IMR-90 (cell line): ENCODE measurements around the gene C19orf85. TPM values are rescaled to one million over a fixed set of nuclear protein-coding genes. Genes with fewer than 3 reads are reported as not detected.

ENCODE experiments used
- ATAC-seq: fragments of 200-7000 bp; cut with Tn5 transposase; 2 replicates; pipeline ENCODE4 v1.9.1; 2020; ENCODE audit warnings: low read depth, mild to moderate bottlenecking, moderate library complexity
- BruUV-seq: library from RNA; stranded (reverse); fragments of 400-500 nt; replicated peaks from 2 replicates; lab custom pipeline; 2021; lab: Mats Ljungman, UMichigan
- CTCF ChIA-PET: fragments of 300-600 bp; formaldehyde crosslinking; extraction: SDS; loops from one replicate; lab custom pipeline; 2021; ENCODE audit warnings: antibody characterized with exemption; lab: Yijun Ruan, JAX
- POLR2A ChIA-PET: fragments of 300-600 bp; sonication (Branson Sonifier 250); formaldehyde crosslinking; loops from one replicate; lab custom pipeline; 2022; ENCODE audit warnings: antibody characterized with exemption; ENCODE audit not compliant: unreplicated experiment; lab: Charles Lee
- DNase-seq: peaks from one replicate; pipeline ENCODE4 v3.0.0; 2013
- H2AFZ ChIP-seq: replicated peaks from 2 replicates; pipeline ENCODE3; 2013; ENCODE audit warnings: low read length, mild to moderate bottlenecking; ENCODE audit not compliant: poor library complexity
- H2AK5ac ChIP-seq: 2 replicates; pipeline ENCODE4 v1.6.1; 2013; ENCODE audit warnings: low read depth, low read length, inconsistent platforms
- H2AK9ac ChIP-seq: replicated peaks from 2 replicates; pipeline ENCODE3; 2013; ENCODE audit warnings: mild to moderate bottlenecking, low read depth, low read length, moderate library complexity; ENCODE audit not compliant: poor library complexity
- H2BK120ac ChIP-seq: 2 replicates; pipeline ENCODE4 v1.6.1; 2013; ENCODE audit warnings: low read depth, low read length, inconsistent platforms
- H2BK15ac ChIP-seq: 3 replicates; pipeline ENCODE4 v1.6.1; 2013; ENCODE audit warnings: low read depth, low read length, inconsistent platforms
- H2BK20ac ChIP-seq: 2 replicates; pipeline ENCODE4 v1.6.1; 2013; ENCODE audit warnings: low read depth, mild to moderate bottlenecking, inconsistent platforms, low read length, moderate library complexity
- H2BK5ac ChIP-seq: 2 replicates; pipeline ENCODE4 v1.6.1; 2013; ENCODE audit warnings: mild to moderate bottlenecking, low read depth, low read length, inconsistent platforms; ENCODE audit not compliant: poor library complexity, severe bottlenecking
- H3K14ac ChIP-seq: replicated peaks from 2 replicates; pipeline ENCODE4 v1.6.1; 2013; ENCODE audit warnings: low read depth, low read length, inconsistent platforms
- H3K18ac ChIP-seq: 2 replicates; pipeline ENCODE4 v1.6.1; 2013; ENCODE audit warnings: low read depth, low read length, control low read depth
- H3K23ac ChIP-seq: 2 replicates; pipeline ENCODE4 v1.6.1; 2013; ENCODE audit warnings: low read depth, low read length, inconsistent platforms
- H3K27ac ChIP-seq: 2 replicates; pipeline ENCODE4 v1.5.1; 2013; ENCODE audit warnings: mild to moderate bottlenecking, control low read depth, low read length; ENCODE audit not compliant: insufficient read depth
- H3K27me3 ChIP-seq: 2 replicates; pipeline ENCODE4 v1.6.1; 2013; ENCODE audit warnings: low read length; ENCODE audit not compliant: control insufficient read depth, insufficient read depth
- H3K36me3 ChIP-seq: 2 replicates; pipeline ENCODE4 v1.6.1; 2013; ENCODE audit warnings: low read length, mixed read lengths; ENCODE audit not compliant: control insufficient read depth, insufficient read depth
- H3K4ac ChIP-seq: 2 replicates; pipeline ENCODE4 v1.6.1; 2013; ENCODE audit warnings: low read depth, low read length, inconsistent platforms
- H3K4me1 ChIP-seq: 2 replicates; pipeline ENCODE4 v1.6.1; 2013; ENCODE audit warnings: low read length, mixed read lengths; ENCODE audit not compliant: control insufficient read depth, insufficient read depth
- H3K4me2 ChIP-seq: 2 replicates; pipeline ENCODE4 v1.6.1; 2013; ENCODE audit warnings: low read depth, mild to moderate bottlenecking, control low read depth, low read length, moderate library complexity
- H3K4me3 ChIP-seq: 2 replicates; pipeline ENCODE4 v1.5.1; 2013; ENCODE audit warnings: low read depth, mild to moderate bottlenecking, control low read depth, low read length, moderate library complexity; ENCODE audit not compliant: insufficient read depth
- H3K56ac ChIP-seq: 2 replicates; pipeline ENCODE4 v1.6.1; 2013; ENCODE audit warnings: low read length, inconsistent platforms; ENCODE audit not compliant: insufficient read depth; ENCODE audit errors: extremely low read depth
- H3K79me1 ChIP-seq, 2 experiments: 2 replicates each; pipeline ENCODE4 v1.6.1; 2013; ENCODE audit warnings: low read length in 2 of 2, inconsistent platforms in 1 of 2, low read depth in 1 of 2
- H3K9ac ChIP-seq: 2 replicates; pipeline ENCODE4 v1.6.1; 2013; ENCODE audit warnings: low read depth, low read length, control low read depth
- H3K9me1 ChIP-seq: 2 replicates; pipeline ENCODE4 v1.6.1; 2013; ENCODE audit warnings: low read length, inconsistent platforms; ENCODE audit not compliant: insufficient read depth
- H3K9me3 ChIP-seq: 2 replicates; pipeline ENCODE4 v1.6.1; 2013; ENCODE audit warnings: low read length; ENCODE audit not compliant: control insufficient read depth, insufficient read depth
- H4K20me1 ChIP-seq: 2 replicates; pipeline ENCODE4 v1.6.1; 2013; ENCODE audit warnings: low read length, inconsistent platforms; ENCODE audit not compliant: insufficient read depth
- H4K5ac ChIP-seq: 2 replicates; pipeline ENCODE4 v1.6.1; 2013; ENCODE audit warnings: mild to moderate bottlenecking, low read depth, low read length, control low read depth
- H4K8ac ChIP-seq, 2 experiments: 2 replicates each; pipeline ENCODE4 v1.6.1; 2013; ENCODE audit warnings: low read depth in 2 of 2, low read length in 2 of 2, control low read depth in 1 of 2, inconsistent platforms in 1 of 2
- H4K91ac ChIP-seq: 2 replicates; pipeline ENCODE4 v1.6.1; 2013; ENCODE audit warnings: low read depth, low read length, inconsistent platforms; ENCODE audit not compliant: insufficient read depth
- MAZ ChIP-seq: IDR thresholded peaks from 2 replicates; pipeline ENCODE4 v1.6.1; 2012; ENCODE audit warnings: low read depth, mild to moderate bottlenecking, low read length, improper control_type of control experiment, moderate library complexity, borderline replicate concordance
- MXI1 ChIP-seq: IDR thresholded peaks from 2 replicates; pipeline ENCODE4 v1.6.1; 2012; ENCODE audit warnings: low read depth, mild to moderate bottlenecking, low read length, moderate library complexity, borderline replicate concordance
- POLR2A ChIP-seq: IDR thresholded peaks from 2 replicates; pipeline ENCODE4 v1.6.1; 2012; ENCODE audit warnings: mild to moderate bottlenecking, low read depth, low read length
- RFX5 ChIP-seq: IDR thresholded peaks from 2 replicates; pipeline ENCODE4 v1.8.0; 2012; ENCODE audit warnings: low read depth, mild to moderate bottlenecking, low read length, moderate library complexity
- WGBS, 2 experiments: methylation state at CpG; one replicate each; pipeline versions ENCODE4 v1.1.5 to v1.1.7; 2013; ENCODE audit warnings: missing lambda C conversion rate in 2 of 2; ENCODE audit not compliant: insufficient read length in 1 of 2; ENCODE audit errors: extremely low coverage in 2 of 2; 5-methylcytosine and 5-hydroxymethylcytosine counted together
- dilution Hi-C: fragments of 300-500 bp; cut with HindIII; formaldehyde crosslinking; loops from one replicate; pipeline ENCODE4 v1.14.3; 2018; ENCODE audit warnings: low sequenced_read_pairs; ENCODE audit not compliant: unreplicated experiment
- in situ Hi-C: fragments of 300-500 bp; cut with MboI; formaldehyde crosslinking; loops from 3 replicates; pipeline ENCODE4 v1.14.3; 2019; ENCODE audit warnings: low sequenced_read_pairs, inconsistent platforms, mixed read lengths
- intact Hi-C: fragments of 100-400 bp; cut with micrococcal nuclease; formaldehyde crosslinking; loops from 2 replicates; pipeline ENCODE4 v1.10.0; 2022
- polyA plus RNA-seq, 3 experiments: library from polyadenylated mRNA; depleted of rRNA; stranded (reverse); fragments of >200 nt; gene quantifications; 2 replicates each; pipeline ENCODE4 v1.2.3, GENCODE V29; 2012; ENCODE audit warnings: low replicate concordance in 1 of 3
- total RNA-seq: library from RNA; depleted of rRNA; stranded (reverse); fragments of >200 nt; gene quantifications from 2 replicates; pipeline ENCODE4 v1.2.3, GENCODE V29; 2012

Gene C19orf85
- total and polyA plus RNA-seq, 2 of the 4 experiments (the other 2 are of a cell fraction) = not detected

GRCh38 chr19:55483706-55484592 lies 19.4 kb upstream of the C19orf85 start (continued):
- no peak for TF ChIP-seq MAZ
- TF ChIP-seq RFX5 = no peak

- Histone ChIP-seq H3K56ac (no peak overlapping the region), H3K9me1 (peaks cover 13% of the 10 kb centered on the region), H2BK120ac (no peak overlapping the region), H2AK5ac (no peak overlapping the region), H3K27me3 (no peaks in the 10 kb centered on the region), H2AFZ (peak overlapping the region; percentile 21), H3K79me1 (peaks cover 13 to 50% of the 10 kb centered on the region in 2 experiments), H3K9ac (no peak overlapping the region), H3K23ac (no peak overlapping the region), H3K36me3 (peaks cover 12% of the 10 kb centered on the region; the same call in 1 of the 2 replicates), H4K91ac (no peak overlapping the region), H2BK20ac (no peak overlapping the region), H3K18ac (no peak overlapping the region), H4K5ac (no peak overlapping the region), H3K14ac (no peak overlapping the region), H3K27ac (no peak overlapping the region), H2BK5ac (no peak overlapping the region), H2BK15ac (no peak overlapping the region), H3K4me2 (no peak overlapping the region), H4K8ac (no peak overlapping the region), H3K4me3 (no peak overlapping the region), H3K4ac (no peak overlapping the region), H2AK9ac (peak overlapping the region; percentile 82), H3K9me3 (no peaks in the 10 kb centered on the region), H3K4me1 (peaks cover 21% of the 10 kb centered on the region), H4K20me1 (peaks cover 4% of the 10 kb centered on the region; the same call in 1 of the 2 replicates)
- TF ChIP-seq POLR2A (no peak), MXI1 (no peak)
- intact Hi-C loops = no loop called here
- dilution Hi-C loops = no loop called here
- CTCF ChIA-PET = no interaction called here
- WGBS, 2 experiments = 94% methylated on average over 25 of the region's 47 CpGs; no CpG with 5 or more reads in 1 of the 2 experiments
- DNase-seq (no peak), ATAC-seq (no peak)
- in situ Hi-C loops = loop anchor here (25.0 kb wide), 1 partner anchor 1021 kb away; the partner anchor contains the start of genes CDC42EP5 and LENG9
- POLR2A ChIA-PET = no interaction called here
- BruUV-seq = no TSS peak
Measured at GRCh38 chr19:55482967-55483705, 18.6 kb upstream of the C19orf85 start.
